Choroid plexus epithelial cell (primary cell): ENCODE results near the gene ARL5C.
A peak's percentile ranks its signal among the peaks of the same experiment; 100 is the strongest.

Experiments used
- DNase-seq: peaks from one replicate; pipeline ENCODE4 v3.0.0-alpha.2; 2010; ENCODE audit warnings: low read depth
- H3K4me3 ChIP-seq: 2 replicates; pipeline ENCODE4 v1.5.1; 2011; ENCODE audit warnings: low read depth, mild to moderate bottlenecking, control low read depth, low read length, moderate library complexity
- TF ChIP-seq, protein P1 (sequence below): conservative IDR thresholded peaks from 2 replicates; pipeline ENCODE4 v1.5.1; 2011; ENCODE audit warnings: low read depth, mild to moderate bottlenecking, control low read depth, inconsistent platforms, low read length, moderate library complexity

Gene ARL5C, protein sequence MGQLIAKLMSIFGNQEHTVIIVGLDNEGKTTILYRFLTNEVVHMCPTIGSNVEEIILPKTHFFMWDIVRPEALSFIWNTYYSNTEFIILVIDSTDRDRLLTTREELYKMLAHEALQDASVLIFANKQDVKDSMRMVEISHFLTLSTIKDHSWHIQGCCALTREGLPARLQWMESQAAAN

GRCh38 chr17:39165841-39166349, at the start of gene ARL5C:
TSS of gene ARL5C (minus strand) at chr17:39166161. CDS start at chr17:39165760, 401 bp downstream.
- TF ChIP-seq, protein P1, sequence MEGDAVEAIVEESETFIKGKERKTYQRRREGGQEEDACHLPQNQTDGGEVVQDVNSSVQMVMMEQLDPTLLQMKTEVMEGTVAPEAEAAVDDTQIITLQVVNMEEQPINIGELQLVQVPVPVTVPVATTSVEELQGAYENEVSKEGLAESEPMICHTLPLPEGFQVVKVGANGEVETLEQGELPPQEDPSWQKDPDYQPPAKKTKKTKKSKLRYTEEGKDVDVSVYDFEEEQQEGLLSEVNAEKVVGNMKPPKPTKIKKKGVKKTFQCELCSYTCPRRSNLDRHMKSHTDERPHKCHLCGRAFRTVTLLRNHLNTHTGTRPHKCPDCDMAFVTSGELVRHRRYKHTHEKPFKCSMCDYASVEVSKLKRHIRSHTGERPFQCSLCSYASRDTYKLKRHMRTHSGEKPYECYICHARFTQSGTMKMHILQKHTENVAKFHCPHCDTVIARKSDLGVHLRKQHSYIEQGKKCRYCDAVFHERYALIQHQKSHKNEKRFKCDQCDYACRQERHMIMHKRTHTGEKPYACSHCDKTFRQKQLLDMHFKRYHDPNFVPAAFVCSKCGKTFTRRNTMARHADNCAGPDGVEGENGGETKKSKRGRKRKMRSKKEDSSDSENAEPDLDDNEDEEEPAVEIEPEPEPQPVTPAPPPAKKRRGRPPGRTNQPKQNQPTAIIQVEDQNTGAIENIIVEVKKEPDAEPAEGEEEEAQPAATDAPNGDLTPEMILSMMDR, result no peak
- no peak for DNase-seq
- H3K4me3 ChIP-seq, result peak within 1 kb of the TSS; percentile 61

DNA sequence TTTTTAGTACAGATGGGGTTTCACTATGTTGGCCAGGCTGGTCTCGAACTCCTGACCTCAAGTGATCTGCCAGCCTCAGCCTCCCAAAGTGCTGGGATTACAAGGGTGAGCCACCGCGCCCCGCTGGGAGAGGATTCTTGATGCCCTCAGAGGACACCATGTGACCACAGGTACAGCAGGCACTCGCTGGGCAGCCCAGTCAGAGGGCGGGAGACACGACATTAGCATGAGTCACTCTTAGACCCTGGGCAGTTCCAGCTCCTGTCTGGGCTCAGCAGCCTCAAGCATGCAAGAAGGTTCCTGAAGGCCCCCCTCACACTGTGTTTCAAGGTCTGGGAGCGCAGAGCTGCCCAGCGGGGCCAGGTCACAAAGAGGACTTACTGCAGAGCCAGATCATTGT, 47.9 kb upstream of the ARL5C start:
- TF ChIP-seq, protein P1, result no peak
- peak; percentile 45 for DNase-seq

GRCh38 chr17:39212841-39213480, 47.0 kb upstream of the ARL5C start:
- DNase-seq, result no peak
- TF ChIP-seq, protein P1, result no peak
- no peak overlapping the region for H3K4me3 ChIP-seq

More for the DNA sequence above, 47.9 kb upstream of the ARL5C start:
- H3K4me3 ChIP-seq, result no peak overlapping the region

- no peak for DNase-seq
- TF ChIP-seq, protein P1, result no peak
- no peak overlapping the region for H3K4me3 ChIP-seq
Observed at GRCh38 chr17:39212195-39212810, 46.3 kb upstream of the ARL5C start.

- peak overlapping the region; percentile 41 for H3K4me3 ChIP-seq
- TF ChIP-seq, protein P1, result no peak
- DNase-seq, result no peak
Observed at GRCh38 chr17:39210093-39210434, 44.1 kb upstream of the ARL5C start.

- peak; percentile 69 for DNase-seq
- peak overlapping the region; percentile 41 for H3K4me3 ChIP-seq
- TF ChIP-seq, protein P1, result no peak
Observed at GRCh38 chr17:39209317-39210092, 43.5 kb upstream of the ARL5C start.
